HFF-Myc (cell line): ENCODE measurements around the gene CSMD2.

Source experiments
- DNase-seq: peaks from one replicate; pipeline ENCODE4 v3.0.0-alpha.2; 2011; ENCODE audit warnings: low read depth; ENCODE audit errors: extremely low read depth
- H3K4me3 ChIP-seq: replicated peaks from 2 replicates; pipeline ENCODE4 v1.5.1; 2011; ENCODE audit warnings: low read depth, mild to moderate bottlenecking, control low read depth, low read length
- TF ChIP-seq, protein P1 (sequence below): IDR thresholded peaks from 2 replicates; pipeline ENCODE4 v1.5.1; 2012; ENCODE audit warnings: mild to moderate bottlenecking, low read depth, low read length, control low read depth; ENCODE audit errors: missing control alignments

CSMD2 gene

DNA sequence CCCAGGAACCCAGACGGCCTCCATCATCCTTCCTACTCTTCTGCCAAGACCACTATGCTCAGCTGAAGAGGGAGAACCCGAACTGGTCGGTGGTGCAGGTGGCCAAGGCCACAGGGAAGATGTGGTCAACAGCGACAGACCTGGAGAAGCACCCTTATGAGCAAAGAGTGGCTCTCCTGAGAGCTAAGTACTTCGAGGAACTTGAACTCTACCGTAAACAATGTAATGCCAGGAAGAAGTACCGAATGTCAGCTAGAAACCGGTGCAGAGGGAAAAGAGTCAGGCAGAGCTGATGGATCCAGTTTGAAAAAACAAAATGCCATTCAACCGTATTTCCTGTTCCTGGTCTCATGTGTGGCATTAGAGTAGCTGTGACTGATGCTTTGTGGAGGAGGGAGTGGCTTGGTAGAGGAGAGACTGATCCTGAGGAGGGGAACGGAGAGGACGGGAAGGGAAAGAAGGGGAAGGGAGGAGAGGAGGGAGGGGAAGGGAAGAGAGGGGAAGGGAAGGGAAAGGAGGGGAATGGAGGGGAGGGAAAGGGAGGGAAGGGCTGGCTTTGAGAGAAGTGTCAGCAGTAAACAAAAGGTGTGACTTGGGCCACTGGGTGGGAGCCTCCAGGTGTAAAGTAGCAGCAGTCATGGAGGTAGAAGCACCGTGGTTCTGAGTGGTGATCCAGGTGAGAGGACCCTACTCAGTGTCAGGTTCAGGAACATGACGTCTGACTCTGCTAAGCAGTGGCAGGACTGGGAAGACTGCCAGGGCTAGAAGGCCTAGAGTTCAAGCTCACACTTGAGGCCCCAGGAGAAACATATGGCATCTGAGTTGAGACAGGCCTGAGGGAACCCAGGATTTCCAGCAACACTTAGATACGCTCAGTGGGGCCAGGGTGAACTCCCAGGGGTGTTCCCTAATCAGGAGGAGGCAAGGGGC lies 300.3 kb downstream of the CSMD2 start:
- no peak overlapping the region for H3K4me3 ChIP-seq
- TF ChIP-seq, protein P1, sequence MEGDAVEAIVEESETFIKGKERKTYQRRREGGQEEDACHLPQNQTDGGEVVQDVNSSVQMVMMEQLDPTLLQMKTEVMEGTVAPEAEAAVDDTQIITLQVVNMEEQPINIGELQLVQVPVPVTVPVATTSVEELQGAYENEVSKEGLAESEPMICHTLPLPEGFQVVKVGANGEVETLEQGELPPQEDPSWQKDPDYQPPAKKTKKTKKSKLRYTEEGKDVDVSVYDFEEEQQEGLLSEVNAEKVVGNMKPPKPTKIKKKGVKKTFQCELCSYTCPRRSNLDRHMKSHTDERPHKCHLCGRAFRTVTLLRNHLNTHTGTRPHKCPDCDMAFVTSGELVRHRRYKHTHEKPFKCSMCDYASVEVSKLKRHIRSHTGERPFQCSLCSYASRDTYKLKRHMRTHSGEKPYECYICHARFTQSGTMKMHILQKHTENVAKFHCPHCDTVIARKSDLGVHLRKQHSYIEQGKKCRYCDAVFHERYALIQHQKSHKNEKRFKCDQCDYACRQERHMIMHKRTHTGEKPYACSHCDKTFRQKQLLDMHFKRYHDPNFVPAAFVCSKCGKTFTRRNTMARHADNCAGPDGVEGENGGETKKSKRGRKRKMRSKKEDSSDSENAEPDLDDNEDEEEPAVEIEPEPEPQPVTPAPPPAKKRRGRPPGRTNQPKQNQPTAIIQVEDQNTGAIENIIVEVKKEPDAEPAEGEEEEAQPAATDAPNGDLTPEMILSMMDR, result no peak
- no peak for DNase-seq

DNA sequence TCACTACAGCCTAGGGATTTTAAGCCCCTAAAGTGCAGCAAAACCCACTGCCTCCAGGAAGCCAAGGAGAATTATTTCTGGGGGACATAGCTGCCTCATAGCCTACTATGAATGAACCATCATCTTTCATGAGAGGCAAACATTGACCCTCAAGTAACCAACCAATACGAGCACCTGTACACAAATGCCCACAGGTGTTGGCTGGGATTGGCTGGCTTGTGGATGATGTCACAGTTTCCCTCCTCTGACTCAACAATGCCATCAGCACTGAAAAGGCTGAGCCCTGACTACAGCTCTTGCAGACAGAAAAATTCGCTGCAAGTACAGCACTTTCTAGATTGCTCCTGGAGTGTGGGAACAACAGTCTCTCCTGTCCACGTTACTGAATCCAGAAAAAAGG lies 301.3 kb downstream of the CSMD2 start, which contains the start of gene HMGB4:
Gene HMGB4, plus strand, starts transcription at position 301 of the 400 bp plus-strand sequence. CDS start 113 bp downstream, outside the sequence.
- no peak within 1 kb of the TSS for H3K4me3 ChIP-seq
- TF ChIP-seq, protein P1, result no peak
- DNase-seq, result no peak

DNA sequence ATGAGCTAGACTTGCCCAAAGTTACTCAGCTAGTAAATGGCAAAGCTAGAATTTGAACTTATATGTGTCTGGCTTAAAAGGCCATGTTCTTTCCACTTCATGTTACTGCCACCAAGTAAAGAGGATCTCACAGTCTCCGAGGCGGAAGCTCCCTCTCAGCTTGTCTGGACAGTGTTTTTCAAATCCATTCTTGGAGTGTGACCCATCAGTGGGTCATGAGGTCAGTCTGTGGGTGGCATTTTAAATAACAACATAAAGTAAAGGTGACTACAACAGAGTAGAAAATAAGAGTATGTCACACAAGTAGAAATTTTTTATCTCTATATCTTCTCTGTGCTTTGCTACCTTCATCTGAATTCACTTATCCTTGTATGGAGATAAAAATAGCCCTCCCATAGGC lies 304.4 kb downstream of the CSMD2 start:
- no peak overlapping the region for H3K4me3 ChIP-seq
- DNase-seq, result peak; percentile 16
- TF ChIP-seq, protein P1, result no peak

- H3K4me3 ChIP-seq, result no peak overlapping the region
- TF ChIP-seq, protein P1, result no peak
- no peak for DNase-seq
Measured at GRCh38 chr1:33854091-33854490, 310.9 kb downstream of the CSMD2 start.

GRCh38 chr1:33853431-33853830 lies 311.6 kb downstream of the CSMD2 start:
- DNase-seq, result no peak
- TF ChIP-seq, protein P1, result no peak
- no peak overlapping the region for H3K4me3 ChIP-seq

GRCh38 chr1:33852711-33853110 lies 312.3 kb downstream of the CSMD2 start:
- H3K4me3 ChIP-seq, result no peak overlapping the region
- no peak for DNase-seq
- TF ChIP-seq, protein P1, result no peak

DNA sequence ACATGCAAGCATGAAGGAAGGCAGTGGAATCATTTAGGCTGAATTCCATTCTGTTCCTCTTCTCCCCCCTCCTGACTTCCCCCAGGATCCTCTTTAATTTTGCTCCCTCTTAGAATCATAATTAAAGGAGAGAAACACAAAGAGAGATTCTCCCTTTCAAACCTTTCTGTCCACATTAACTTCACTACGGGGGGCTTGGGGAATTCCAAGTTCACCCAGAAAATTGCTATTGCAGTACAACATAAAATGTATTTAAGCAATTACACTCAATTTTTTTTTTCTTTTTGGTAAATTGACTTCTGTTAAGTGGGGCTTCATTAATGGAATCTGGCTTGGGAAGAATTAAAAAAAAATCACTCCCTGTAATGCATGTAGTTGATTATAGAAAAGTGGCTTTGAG lies 314.5 kb downstream of the CSMD2 start:
- no peak overlapping the region for H3K4me3 ChIP-seq
- DNase-seq, result no peak
- TF ChIP-seq, protein P1, result no peak
